ENCODE measurements around the gene NPHP4. TPM values are rescaled to one million over a fixed set of nuclear protein-coding genes. Genes with fewer than 3 reads are reported as not detected.

The NPHP4 gene
- total and polyA plus RNA-seq, 9 of the 15 experiments (the other 6 are each of a cell fraction or from before 2014, with no cell fraction given) = 0.52 to 26.2 (median 6.7) TPM

DNA sequence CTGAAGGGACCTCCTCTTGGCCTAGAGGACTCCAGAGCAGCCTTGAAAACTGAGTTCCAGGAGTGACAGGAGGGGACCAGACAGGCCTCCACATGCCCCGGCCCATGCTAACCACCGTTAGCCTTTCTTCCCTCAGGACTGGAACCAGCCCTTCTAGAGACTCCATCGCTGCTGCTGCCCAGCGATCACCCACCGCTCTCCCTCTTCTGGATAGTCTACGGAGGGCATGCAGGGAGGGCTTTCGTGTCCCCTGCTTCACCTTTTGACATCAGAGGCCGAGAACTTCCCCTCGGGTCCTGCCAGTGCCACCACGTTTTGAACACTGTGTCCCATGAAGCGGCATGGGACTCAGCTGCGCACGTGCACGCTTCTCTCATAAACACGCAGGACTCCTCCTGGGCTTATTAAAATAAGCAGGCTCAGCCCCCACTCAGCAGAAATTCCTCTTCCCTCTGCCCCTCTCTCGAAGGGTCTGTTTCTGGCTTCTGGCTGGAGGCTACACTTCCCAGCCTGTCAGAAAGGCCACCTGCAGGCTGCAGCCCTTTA is 26.6 kb downstream of the NPHP4 start:
- Histone ChIP-seq H3K9me1 (ENCODE audit: control insufficient read depth, insufficient read depth, low read length) (no peaks in the 10 kb centered on the region), H4K20me1 (replicated peaks; ENCODE audit: control insufficient read depth, insufficient read depth, low read length) (no peaks in the 10 kb centered on the region), H3K4me3 (no peak overlapping the region), H2AFZ (ENCODE audit: low read depth, low read length) (no peak overlapping the region), H3K9ac (ENCODE audit: insufficient read depth in 1 of 2, low read depth in 2 of 2, low read length in 2 of 2) (no peak overlapping the region), H3K9me3 (replicated peaks; ENCODE audit: control insufficient read depth, insufficient read depth, low read depth, low read length) (no peaks in the 10 kb centered on the region), H3K27me3 (ENCODE audit: control insufficient read depth in 2 of 2, insufficient read depth in 2 of 2, low read length in 2 of 2) (no peaks in the 10 kb centered on the region), H3K27ac (ENCODE audit: extremely low read depth, low read depth, low read length) (no peak overlapping the region), H3K79me2 (ENCODE audit: control insufficient read depth, insufficient read depth, low read length) (no peaks in the 10 kb centered on the region), H3K36me3 (ENCODE audit: control insufficient read depth, insufficient read depth, low read length) (peaks cover 58% of the 10 kb centered on the region; the same call in 2 of the 3 replicates), H3K4me2 (ENCODE audit: insufficient read depth, low read length) (no peak overlapping the region), H3K4me1 (replicated peaks in 1 of 2; ENCODE audit: control insufficient read depth in 2 of 2, insufficient read depth in 2 of 2, low read length in 2 of 2) (peaks cover 0 to 15% of the 10 kb centered on the region in 2 experiments; a peak in 1 of 5 replicates)
- DNase-seq (ENCODE audit: extremely low read depth in 1 of 4, low spot score in 3 of 4) (no peak), FAIRE-seq (no peak), ATAC-seq (no peak)
- intact Hi-C loops (cut with micrococcal nuclease) (no loop called here), in situ Hi-C loops (cut with MboI) (no loop called here)
- WGBS (ENCODE audit: insufficient coverage, low coverage, missing lambda C conversion rate) = 83% methylated on average over 16 of the region's 16 CpGs
- CTCF ChIA-PET (ENCODE audit: low intra/inter-chr PET ratio) = no interaction called here
- POLR2A ChIA-PET = interaction anchor here (0.5 kb wide), 1 partner anchor 259 kb away, joined by 3 read pairs; no protein-coding TSS in a partner anchor
- TF ChIP-seq HNRNPH1 (optimal IDR thresholded peaks at IDR 0.05; ENCODE audit: low read depth, low read length) = no peak
- TF ChIP-seq ZNF133 (CRISPR knock-in tag; IDR thresholded peaks at IDR 0.05) = no peak
- TF ChIP-seq PHF20 (IDR thresholded peaks at IDR 0.05; ENCODE audit: partially characterized antibody) = no peak
- no peak for TF ChIP-seq FOSL1 (tag; conservative IDR thresholded peaks at IDR 0.05)
- no peak for TF ChIP-seq ZBTB17 (CRISPR knock-in tag; IDR thresholded peaks at IDR 0.05)
- TF ChIP-seq POLR3A (IDR thresholded peaks at IDR 0.05; ENCODE audit: borderline replicate concordance, extremely low read depth, insufficient read depth, insufficient read length) = no peak
- no peak for TF ChIP-seq KLF13 (tag; IDR thresholded peaks at IDR 0.05; ENCODE audit: borderline replicate concordance, low read depth)
- TF ChIP-seq ZFP36 (IDR thresholded peaks at IDR 0.05; ENCODE audit: low read depth, low read length, partially characterized antibody) = no peak
- TF ChIP-seq ASH1L (IDR thresholded peaks at IDR 0.05; ENCODE audit: borderline replicate concordance, low read depth, partially characterized antibody) = no peak
- no peak for TF ChIP-seq C11orf30 (IDR thresholded peaks at IDR 0.05; ENCODE audit: low read depth)
- no peak for TF ChIP-seq SP2 (IDR thresholded peaks at IDR 0.05; ENCODE audit: extremely low read depth, low read depth, low read length, poor library complexity, severe bottlenecking)
- TF ChIP-seq CAMTA2 (CRISPR knock-in tag; conservative IDR thresholded peaks at IDR 0.05) = no peak
- BruUV-seq (replicated peaks) = no TSS peak
